GM21786 (cell line): ENCODE results near the gene TIPARP.
A peak's percentile ranks its signal among the peaks of the same experiment; 100 is the strongest.
"Not testable (repeated sequence)": the region's sequence is repeated elsewhere in the genome, so short reads cannot be mapped to it uniquely, and the experiment has no call there.

Source experiments
- ATAC-seq: cut with Tn5 transposase; IDR thresholded peaks from one replicate; pipeline ENCODE4 v1.9.1; 2021; ENCODE audit not compliant: unreplicated experiment

The TIPARP gene

DNA sequence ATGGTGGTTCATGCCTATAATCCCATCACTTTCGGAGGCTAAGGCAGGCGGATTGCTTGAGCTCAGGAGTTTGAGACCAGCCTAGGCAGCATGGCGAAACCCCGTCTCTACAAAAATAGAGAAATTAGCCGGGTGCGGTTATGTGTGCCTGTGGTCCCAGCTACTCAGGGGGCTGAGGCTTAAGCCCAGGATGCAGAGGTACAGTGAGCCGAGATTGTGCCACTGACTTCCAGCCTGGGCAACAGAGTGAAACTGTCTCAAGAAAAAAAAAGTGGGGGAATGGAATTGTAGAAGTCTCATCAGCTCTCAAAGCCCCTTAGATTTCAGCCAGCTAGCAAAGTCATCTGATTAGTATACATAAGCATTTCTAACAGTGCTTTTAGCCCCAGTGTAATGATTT lies 33.2 kb downstream of the TIPARP start:
- ATAC-seq = no peak

DNA sequence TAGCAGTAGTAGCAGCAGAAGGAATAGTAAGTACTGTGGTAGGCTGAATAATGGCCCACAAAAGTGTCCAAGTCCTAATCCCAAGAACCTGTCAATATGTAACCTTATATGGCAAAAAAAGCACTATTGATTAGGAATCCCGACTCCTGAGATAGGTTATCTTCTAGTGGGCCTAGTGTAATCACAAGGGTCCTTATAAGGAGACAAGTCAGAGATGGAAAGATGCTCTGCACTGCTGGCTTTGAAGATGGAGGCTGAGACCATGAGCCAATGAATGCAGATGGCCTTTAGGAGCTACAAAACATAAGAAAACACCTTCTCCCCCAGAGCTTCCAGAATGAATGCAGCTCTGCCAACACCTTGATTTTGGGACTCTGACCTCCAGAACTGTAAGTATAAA lies 36.0 kb downstream of the TIPARP start:
- ATAC-seq = no peak

DNA sequence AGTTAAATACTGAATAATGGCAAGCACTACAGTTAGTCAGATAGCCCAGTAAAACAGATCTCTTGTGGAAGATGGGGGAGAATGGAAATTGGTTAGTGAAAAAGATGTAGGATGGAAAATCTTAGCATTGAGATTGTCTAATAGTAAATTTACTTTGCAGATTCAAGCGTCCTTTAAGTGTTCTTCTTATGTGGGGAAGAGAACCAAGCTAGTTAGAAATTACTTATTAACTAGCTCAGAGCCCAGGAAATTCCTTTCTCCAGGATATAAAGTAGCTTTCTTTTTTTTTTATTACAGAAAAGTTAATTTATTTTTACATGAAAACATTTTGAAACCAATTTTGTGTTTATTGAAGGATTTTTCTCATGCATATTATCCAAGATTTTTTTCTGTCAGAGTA lies 36.7 kb downstream of the TIPARP start:
- ATAC-seq = no peak

DNA sequence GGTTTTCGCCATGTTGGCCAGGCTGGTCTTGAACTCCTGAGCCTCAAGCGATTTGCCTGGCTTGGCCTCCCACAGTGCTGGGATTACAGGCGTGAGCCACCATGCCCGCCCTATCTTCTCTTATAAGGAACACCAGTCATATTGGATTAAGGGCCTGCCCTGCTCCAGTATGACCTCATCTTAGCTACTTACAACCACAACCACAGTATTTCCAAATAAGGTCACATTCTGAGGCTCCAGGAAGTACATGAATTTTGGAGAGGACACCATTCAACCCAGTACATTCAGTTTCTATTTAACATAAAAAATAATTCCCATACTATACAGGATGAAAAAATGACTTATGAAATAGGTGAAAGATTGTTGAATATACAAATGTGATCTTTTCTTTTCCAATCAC lies 37.6 kb downstream of the TIPARP start:
- ATAC-seq = peak; percentile 62

DNA sequence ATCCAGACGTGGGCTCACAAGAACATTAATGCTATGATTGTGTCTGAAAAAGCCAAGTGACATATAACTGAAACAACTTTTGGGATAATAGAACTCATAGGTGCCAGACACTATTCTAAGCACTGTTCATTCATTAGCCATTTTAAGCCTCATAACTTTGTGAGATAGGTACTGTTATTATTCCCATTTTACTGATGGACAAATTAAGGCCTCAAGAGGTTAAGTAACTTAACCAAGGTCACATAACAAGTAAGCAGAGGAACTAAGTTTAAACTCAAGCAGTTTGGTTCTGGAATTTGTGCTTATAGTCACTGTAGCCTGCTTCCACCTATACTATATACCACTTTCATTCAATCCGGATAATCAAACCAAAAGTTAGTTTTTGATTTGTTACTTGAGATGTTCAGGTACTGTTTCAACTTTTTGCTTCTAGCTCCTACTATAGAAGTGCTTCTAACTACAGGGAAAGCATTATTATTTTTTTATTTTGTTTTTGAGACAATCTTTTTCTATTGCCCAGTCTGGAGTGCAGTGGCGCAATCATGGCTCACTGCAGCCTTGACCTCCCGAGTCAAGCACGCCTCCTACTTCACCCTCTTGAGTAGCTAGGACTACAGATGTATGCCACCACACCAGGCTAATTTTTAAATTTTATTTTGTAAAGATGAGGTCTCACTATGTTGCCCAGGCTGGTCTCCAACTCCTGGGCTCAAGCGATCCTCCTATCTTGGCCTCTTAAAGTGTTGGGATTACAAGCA lies 41.9 kb downstream of the TIPARP start:
- no peak for ATAC-seq

DNA sequence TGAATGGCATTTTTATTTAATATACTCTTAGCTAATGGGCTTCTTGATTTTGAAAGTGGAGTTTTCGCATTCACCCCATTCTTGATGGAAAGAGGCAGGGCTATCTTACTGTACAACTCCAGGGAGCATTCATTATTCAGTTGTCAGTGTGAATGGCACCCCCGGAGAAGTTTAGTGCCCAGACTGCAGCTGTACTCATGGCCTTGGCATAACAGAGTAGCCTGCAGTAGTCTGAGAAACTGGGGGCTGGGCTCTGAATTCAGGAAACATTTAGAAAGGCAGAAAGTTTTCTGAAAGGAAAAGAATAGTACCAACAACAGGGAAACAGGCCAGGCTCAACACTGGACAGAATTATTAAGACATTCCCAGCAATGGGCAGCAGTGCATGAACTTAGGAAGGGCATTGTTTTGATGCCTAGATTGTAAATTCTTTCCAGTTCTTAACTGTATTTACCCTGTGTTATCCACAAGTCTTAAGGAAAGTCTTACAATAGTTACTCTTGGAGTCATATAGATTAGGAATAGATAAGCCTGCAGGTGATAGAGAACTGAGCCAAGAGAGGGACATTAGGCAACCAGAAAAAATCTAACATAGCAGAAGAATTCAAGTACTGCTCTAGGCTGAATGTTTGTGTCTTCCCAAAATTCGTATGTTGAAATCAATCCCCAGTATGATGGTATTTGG lies 44.4 kb downstream of the TIPARP start:
- no peak for ATAC-seq

DNA sequence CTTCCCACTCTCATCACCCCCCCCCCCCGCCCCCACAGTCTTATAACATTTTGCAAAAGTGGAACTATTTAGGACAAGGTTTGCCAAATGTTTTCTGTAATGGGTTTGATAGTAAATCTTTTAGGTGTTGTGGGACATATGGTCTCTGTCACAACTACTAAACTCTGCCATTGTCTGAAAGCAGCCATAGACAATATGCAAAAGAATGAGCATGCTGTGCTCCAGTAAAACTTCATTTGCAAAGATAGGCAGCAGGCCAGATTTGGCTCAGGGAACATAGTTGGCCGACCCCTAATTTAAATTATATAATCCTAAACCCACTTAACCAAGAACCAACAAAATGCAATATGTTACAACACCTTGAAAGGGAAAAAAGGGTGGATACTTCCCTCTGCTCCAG lies 46.4 kb downstream of the TIPARP start:
- no peak for ATAC-seq

DNA sequence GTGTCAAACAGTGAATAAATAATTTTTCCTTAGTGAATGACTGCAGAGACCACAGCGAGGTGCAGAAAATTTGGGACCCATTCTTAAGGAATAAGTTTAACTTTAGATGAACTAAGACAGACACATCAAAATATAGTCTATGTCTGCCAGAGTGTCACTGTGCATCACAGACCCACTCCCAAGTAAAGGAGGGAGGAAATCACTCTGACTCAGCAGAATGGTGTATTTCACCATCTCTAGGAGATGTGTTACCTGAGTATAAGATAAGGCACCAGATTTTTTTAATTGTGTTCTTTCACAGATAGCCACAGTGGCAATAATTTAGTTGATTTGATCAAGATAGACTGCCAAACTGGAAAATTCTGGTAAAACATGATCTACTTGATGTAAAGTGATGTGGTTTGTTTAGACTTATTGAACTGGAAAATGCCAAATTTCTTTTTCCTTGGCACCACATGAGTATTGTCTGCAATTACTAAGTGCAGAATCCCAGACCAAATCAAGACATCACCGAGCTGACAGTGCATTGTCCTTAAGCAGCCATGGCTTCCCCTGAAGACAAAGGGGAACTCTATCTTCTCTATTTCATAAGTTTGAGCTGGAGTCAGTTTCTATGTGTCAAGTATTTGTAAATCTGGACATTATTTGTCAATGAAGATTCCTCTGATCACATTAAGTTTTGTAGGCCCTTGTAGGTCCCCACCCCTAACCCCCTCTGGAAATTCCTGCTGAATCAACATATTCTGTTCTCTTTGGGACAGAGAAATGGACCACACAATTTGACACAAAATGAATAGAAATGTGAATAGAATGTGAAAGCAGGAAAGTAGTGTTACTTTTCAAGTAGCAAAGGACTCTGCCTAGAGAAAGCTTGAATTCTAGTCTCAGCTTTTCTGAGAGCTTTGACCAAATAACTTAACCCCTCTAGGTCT lies 47.6 kb downstream of the TIPARP start:
- ATAC-seq = no peak

DNA sequence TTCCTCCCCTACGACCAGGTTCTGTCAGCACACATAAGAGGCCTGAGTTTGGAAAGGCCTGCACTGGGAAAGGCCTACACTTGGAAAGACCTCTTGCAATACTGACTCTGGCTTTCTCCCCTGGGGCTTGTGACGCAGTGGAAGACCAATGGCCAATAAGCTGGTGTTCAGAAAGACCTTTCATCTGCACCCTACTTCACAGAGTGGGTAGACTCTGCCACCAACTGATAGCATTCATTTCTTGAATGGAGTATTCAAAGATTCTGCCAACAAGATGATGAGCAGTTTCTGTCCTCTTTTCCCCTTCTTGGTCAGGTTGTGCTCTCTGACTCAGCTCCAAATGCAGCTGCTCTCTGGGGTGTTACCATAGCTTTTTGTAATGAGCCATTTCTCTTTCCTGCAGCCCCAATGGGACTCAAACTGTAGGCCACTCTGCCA lies 48.8 kb downstream of the TIPARP start:
- ATAC-seq = peak; percentile 48

DNA sequence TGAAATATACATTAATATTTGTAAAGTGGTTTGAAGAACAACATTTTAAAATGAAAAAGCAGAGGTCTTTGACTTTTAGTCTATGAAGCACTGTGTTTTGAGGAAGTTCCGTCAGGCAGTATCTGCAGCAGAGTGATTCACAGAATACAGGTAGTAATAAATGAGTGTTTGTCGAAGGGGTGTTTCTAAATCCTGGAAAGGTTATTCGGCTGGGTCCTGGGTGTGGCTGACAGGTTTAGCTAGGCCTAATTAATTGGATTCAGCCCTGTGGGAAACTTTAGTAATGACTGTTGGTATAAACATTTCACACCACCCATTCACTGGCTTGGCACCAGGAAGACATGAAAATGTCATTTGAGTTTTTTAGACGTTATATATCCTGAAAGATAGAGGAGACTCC lies 51.3 kb downstream of the TIPARP start:
- ATAC-seq = no peak

DNA sequence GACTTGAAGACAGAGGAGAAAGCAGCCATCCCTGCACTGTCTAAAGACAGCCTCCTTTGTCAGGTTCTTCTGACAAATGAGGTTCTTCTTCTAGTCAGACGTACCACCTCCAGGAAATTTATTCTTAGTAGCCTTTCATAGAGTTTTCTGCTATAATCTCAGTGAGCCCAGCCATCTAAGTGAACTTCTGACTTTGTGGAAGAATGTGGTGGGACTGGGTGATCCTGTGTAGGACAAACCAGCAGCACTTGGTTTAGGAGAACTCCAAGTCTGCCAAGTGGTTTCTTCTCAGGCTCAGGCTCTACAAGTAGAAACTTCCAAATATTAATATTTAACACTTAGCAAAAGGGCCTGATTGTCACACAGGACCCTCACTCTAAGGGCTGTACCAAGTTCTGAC lies 52.1 kb downstream of the TIPARP start:
- no peak for ATAC-seq

DNA sequence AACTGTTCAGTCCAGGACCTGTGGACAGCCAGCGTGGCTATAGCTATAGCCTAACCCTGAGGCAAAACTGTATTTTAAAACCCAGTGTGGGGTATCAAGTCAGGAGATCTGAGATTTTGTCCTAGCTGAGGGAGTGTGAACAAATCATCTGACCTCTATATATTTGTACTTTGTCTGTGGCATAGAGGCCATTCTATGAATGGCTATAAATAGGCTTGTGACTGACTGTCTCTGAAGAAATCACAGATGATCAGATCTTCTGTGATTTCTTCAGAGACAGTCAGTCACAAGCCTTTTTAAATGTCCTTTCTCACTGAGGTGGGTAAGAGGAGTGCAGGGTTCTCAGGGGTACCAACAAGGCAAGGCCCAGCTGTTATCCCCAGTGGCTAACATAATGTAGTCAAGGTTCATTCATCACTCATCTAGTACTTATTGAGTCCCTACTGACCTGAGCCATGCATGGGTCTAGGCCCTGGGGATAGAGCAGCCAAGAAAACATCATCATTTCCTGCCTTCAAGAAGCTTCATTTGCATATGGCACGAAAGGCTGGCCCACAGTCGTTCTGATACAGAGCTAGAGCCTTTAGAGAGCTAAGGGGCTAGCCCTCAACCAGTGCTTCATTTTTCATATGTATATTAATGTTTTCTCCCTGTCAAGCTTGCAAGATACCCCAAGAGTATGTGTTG lies 53.3 kb downstream of the TIPARP start:
- peak; percentile 68 for ATAC-seq

DNA sequence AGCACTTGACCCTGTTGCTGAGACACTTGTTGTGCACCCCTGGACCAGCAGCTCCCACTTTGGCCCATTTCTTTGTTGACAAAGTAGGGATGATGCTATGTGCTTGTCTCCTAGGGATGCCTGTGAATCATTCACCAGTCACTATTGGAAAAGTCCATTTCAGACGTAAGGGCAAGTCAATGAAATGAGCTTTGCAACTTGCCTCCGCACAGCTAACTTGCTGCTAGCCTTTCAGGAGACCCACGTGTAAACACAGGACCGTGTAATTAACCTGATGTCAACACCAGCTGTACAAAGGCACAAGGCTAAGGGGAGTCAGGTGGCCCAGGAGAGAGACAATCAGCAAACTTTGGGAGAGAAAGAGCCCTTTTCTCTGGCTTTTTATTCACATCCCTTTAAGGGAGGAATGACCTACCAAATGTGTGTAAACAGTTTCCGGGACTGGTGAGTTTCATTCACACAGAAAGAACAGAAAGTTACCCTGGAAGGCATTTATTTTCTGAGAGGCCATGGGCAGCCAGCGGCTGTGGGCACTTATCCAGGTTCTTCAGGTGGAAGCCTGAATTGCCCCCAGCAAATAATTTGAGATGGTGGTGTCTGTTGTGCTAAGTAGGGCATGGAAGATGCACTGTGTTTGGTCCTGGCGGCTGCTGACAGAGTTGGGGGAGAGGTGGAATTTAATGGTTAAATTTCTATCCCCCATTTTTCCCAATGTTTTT lies 54.0 kb downstream of the TIPARP start:
- no peak for ATAC-seq

DNA sequence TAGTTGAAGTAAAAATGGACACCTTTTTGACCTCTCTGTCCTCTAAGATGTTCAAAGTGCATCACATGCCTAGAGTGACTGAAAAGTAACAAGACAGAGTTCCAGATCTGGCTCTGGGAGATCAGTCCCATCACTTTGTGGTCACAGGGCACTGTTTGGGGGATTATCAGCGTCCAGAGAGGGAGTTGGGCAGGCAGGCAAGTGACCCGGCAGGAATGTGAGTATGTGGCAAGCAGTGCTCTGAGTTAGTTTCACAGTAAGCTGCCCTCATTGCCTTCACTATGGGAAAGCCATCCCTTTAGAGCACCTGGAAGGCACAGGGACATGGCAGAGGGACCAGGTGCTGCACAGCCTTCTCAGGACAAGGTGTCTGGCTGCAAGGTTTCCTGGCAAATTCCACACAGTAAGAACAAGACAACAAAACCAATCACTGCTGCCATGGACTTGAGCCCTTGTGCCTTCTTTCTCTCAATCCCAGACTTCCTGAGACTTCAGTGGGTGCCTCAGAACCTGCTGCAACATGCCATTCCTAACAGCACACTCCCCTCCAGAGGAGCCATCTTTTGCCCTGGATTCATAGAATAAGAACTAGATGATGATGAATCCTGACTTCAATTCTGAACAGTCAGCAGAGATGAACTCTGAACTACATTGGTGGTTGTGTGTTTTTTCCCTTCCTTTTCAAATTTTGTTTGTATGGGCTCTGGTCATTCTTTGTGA lies 55.2 kb downstream of the TIPARP start:
- no peak for ATAC-seq

DNA sequence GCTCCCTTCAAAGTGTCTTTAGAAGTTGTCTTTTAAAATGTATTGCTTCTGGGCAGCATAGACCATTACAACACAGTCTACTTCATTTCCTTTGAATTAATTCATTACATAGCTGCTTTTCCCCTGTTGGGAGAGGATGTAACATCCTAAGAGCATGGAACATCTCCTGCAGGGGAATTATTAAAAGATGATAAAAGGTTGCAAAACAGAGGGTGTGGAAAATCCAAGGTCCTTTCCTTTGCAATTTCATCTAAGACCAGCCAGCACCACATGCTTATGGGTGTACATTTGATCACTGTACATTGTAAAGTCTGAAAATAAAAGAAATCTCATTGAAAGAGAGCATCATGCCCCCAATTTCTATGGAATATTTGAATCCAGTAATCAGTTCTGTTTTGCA lies 57.4 kb downstream of the TIPARP start:
- no peak for ATAC-seq

DNA sequence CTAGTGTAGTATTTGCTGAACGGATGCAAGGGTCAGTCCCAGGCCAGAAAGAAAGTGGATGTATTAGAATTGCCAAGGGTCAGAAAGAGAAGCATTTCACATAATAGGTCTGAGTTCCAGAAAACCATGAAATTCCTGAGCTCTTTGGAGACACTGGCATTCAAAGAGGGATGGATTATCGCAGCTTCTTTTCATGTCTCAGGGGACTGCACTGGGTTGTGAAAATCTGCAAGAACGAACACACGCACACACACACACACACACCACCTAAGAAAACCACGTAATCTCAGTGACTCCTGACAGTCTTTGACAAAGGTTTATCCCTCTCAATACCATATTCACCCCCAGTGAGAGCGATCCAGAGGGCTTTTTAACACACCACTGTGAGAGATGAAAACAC lies 57.9 kb downstream of the TIPARP start:
- no peak for ATAC-seq

DNA sequence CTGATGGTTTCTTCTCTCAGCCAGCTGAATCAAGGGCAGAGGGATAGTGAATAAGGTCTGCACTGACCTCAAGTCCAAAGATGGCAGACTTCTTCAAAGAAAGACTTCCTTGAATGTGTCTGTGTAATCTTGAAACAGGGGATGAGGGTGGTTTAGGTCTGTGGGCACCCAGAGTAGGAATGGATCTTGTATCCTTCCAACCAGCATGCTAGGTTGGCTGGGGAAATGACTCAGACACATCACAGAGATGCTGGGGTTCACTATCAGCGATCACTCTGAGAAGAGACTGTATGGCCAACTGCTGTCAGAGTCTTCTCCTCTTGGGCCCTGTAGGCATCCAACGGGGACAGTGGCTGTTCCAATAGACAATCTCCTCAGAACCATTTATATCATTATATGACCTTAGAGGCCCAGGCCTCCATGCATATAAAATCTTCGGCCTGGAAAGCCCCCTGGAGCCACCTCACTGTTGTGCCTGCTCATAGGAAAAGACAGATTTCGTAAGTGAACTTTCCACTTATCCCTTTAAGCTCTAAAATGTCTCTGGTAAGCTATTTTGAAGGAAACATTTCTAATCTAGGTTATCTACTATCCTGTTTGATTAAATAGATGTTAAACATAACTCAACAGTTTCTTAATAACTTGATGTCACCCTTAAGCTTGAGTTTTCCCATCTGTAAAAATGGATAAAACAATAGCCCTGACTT lies 58.5 kb downstream of the TIPARP start:
- ATAC-seq = no peak

DNA sequence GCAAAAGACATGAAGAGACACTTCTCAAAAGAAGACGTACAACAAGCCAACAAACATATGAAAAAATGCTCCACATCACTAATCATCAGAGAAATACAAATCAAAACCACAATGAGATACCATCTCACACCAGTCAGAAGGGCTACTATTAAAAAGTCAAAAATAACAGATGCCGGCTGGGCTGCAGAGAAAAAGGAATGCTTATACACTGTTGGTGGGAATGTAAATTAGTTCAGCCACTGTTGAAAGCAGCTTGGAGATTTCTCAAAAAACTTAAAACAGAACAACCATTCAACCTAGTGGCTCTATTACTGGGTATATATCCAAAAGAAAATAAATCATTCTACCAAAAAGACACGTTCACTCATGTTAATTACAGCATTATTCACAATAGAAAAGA lies 60.3 kb downstream of the TIPARP start:
- not testable (repeated sequence) for ATAC-seq

DNA sequence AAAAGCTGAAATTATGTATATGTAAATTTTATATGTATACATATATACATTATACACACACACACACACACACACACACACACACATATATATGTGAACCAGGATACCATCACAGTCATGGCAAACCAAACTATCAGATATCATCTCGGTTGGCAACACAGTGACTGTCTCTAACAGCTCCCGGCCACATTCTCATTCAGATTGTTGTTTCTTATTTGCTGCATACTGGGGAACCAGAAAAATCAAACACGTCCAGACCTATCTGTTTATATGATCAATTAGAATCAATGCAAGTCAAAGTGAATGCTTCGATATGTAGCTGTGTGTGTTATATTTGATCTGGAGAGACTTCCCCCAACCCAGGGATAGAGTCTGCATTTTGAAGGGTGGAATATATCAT lies 61.1 kb downstream of the TIPARP start:
- no peak for ATAC-seq
